CD14-positive monocyte (primary cell): ENCODE results near the gene NDFIP1. TPM values are rescaled to one million over a fixed set of nuclear protein-coding genes. Genes with fewer than 3 reads are reported as not detected.

Source experiments
- DNase-seq, 3 donors: peaks; one replicate each; pipeline ENCODE4 v3.0.0-alpha.2; 2011 to 2022
- H2AFZ ChIP-seq: 2 replicates; pipeline ENCODE4 v1.6.0; 2012; ENCODE audit warnings: mild to moderate bottlenecking, low read depth, low read length, inconsistent platforms; ENCODE audit not compliant: insufficient read depth, poor library complexity, severe bottlenecking
- H3K27ac ChIP-seq, 2 donors: 1 replicate in 1 of 2; 2 replicates in 1 of 2; pipeline ENCODE4 v1.5.1; 2012 to 2013; ENCODE audit warnings: low read length in 2 of 2, control low read depth in 1 of 2, inconsistent platforms in 1 of 2, low read depth in 1 of 2, mild to moderate bottlenecking in 1 of 2
- H3K27me3 ChIP-seq, 2 donors: one replicate each; pipeline versions ENCODE4 v1.6.0 to v1.6.1; 2011 to 2013; ENCODE audit warnings: low read length in 2 of 2; ENCODE audit not compliant: control insufficient read depth in 2 of 2, insufficient read depth in 2 of 2
- H3K36me3 ChIP-seq, 2 donors: replicated peaks in 1 of 2; 1 replicate in 1 of 2; 2 replicates in 1 of 2; pipeline versions ENCODE4 v1.5.1 to v1.6.1; 2012 to 2013; ENCODE audit warnings: low read length in 2 of 2, control low read depth in 1 of 2, inconsistent platforms in 1 of 2, mild to moderate bottlenecking in 1 of 2; ENCODE audit not compliant: insufficient read depth in 2 of 2, control insufficient read depth in 1 of 2
- H3K4me1 ChIP-seq, 2 donors: 1 replicate in 1 of 2; 2 replicates in 1 of 2; pipeline versions ENCODE4 v1.5.1 to v1.6.1; 2012 to 2013; ENCODE audit warnings: low read length in 2 of 2, control low read depth in 1 of 2, inconsistent platforms in 1 of 2, mild to moderate bottlenecking in 1 of 2, moderate library complexity in 1 of 2; ENCODE audit not compliant: insufficient read depth in 2 of 2, control insufficient read depth in 1 of 2
- H3K4me2 ChIP-seq: replicated peaks from 2 replicates; pipeline ENCODE3; 2012; ENCODE audit warnings: low read length, moderate library complexity, mild to moderate bottlenecking; ENCODE audit not compliant: poor library complexity, severe bottlenecking; ENCODE audit errors: extremely low read depth
- H3K4me3 ChIP-seq, 3 experiments: fragments of 200-600 bp in 1 of 3; sonication (generic) in 1 of 3; replicated peaks in 1 of 3; 1 replicate in 2 of 3; 2 replicates in 1 of 3; pipeline ENCODE4 v1.5.1; 2011 to 2013; ENCODE audit warnings: low read length in 3 of 3, mild to moderate bottlenecking in 3 of 3, control low read depth in 2 of 3, low read depth in 2 of 3, inconsistent platforms in 1 of 3, moderate library complexity in 1 of 3
- H3K79me2 ChIP-seq: 2 replicates; pipeline ENCODE4 v1.6.0; 2012; ENCODE audit warnings: mild to moderate bottlenecking, control low read depth, inconsistent platforms, low read length, moderate library complexity; ENCODE audit not compliant: insufficient read depth
- H3K9ac ChIP-seq: 2 replicates; pipeline ENCODE4 v1.6.0; 2017; ENCODE audit warnings: low read length, mild to moderate bottlenecking; ENCODE audit not compliant: insufficient read depth, poor library complexity, severe bottlenecking
- H3K9me3 ChIP-seq, 2 donors: replicated peaks in 1 of 2; 1 replicate in 1 of 2; 2 replicates in 1 of 2; pipeline versions ENCODE4 v1.5.1 to v1.6.1; 2012 to 2013; ENCODE audit warnings: low read length in 2 of 2, control low read depth in 1 of 2; ENCODE audit not compliant: control insufficient read depth in 1 of 2, insufficient read depth in 1 of 2
- H4K20me1 ChIP-seq: 2 replicates; pipeline ENCODE4 v1.6.0; 2012; ENCODE audit warnings: mild to moderate bottlenecking, low read length, control low read depth, moderate library complexity; ENCODE audit not compliant: insufficient read depth
- H3K27ac Mint-ChIP-seq, 7 donors: one replicate each; pipeline ENCODE4 v1.8.0; 2020; ENCODE audit warnings: mild to moderate bottlenecking in 7 of 7, mixed read lengths in 7 of 7, moderate library complexity in 6 of 7, inconsistent platforms in 2 of 7
- H3K27me3 Mint-ChIP-seq, 3 donors: one replicate each; pipeline ENCODE4 v1.8.0; 2021 to 2022; ENCODE audit warnings: low read depth in 3 of 3, mild to moderate bottlenecking in 3 of 3, mixed read lengths in 3 of 3, moderate library complexity in 3 of 3, inconsistent platforms in 1 of 3
- H3K36me3 Mint-ChIP-seq, 2 donors: one replicate each; pipeline ENCODE4 v1.8.0; 2020; ENCODE audit warnings: mixed read lengths in 2 of 2, inconsistent platforms in 1 of 2, mild to moderate bottlenecking in 1 of 2
- H3K4me1 Mint-ChIP-seq: one replicate; pipeline ENCODE4 v1.8.0; 2020; ENCODE audit warnings: mild to moderate bottlenecking, mixed read lengths
- H3K4me3 Mint-ChIP-seq, 2 donors: one replicate each; pipeline ENCODE4 v1.8.0; 2020; ENCODE audit warnings: mild to moderate bottlenecking in 2 of 2, mixed read lengths in 2 of 2, moderate library complexity in 1 of 2
- H3K9me3 Mint-ChIP-seq, 7 donors: one replicate each; pipeline ENCODE4 v1.8.0; 2020 to 2022; ENCODE audit warnings: mixed read lengths in 7 of 7, mild to moderate bottlenecking in 6 of 7, moderate library complexity in 6 of 7, inconsistent platforms in 2 of 7
- CTCF ChIP-seq: fragments of 200-600 bp; IDR thresholded peaks from one replicate; pipeline ENCODE4 v1.8.0; 2022; ENCODE audit warnings: antibody characterized with exemption, mild to moderate bottlenecking
- WGBS: methylation state at CpG from one replicate; pipeline ENCODE4 v1.1.5; 2013; ENCODE audit warnings: missing lambda C conversion rate; ENCODE audit not compliant: insufficient coverage; 5-methylcytosine and 5-hydroxymethylcytosine counted together
- intact Hi-C, 2 donors: fragments of 100-400 bp; cut with micrococcal nuclease; formaldehyde crosslinking; loops; one replicate each; pipeline versions ENCODE4 v1.15.0 to v1.15.1; 2023
- polyA plus RNA-seq, 3 donors: library from polyadenylated mRNA; depleted of rRNA in 1 of 3; unstranded in 2 of 3; stranded (reverse) in 1 of 3; fragments of 300-500 nt in 2 of 3; fragments of >200 nt in 1 of 3; fragmentation: Illumina TruSeq in 2 of 3; gene quantifications; 1 replicate in 2 of 3; 2 replicates in 1 of 3; pipeline ENCODE4 v1.2.3, GENCODE V29; 2012 to 2021

The NDFIP1 gene
- polyA plus RNA-seq, 3 donors = 18.4 to 44.4 (median 44.0) TPM

DNA sequence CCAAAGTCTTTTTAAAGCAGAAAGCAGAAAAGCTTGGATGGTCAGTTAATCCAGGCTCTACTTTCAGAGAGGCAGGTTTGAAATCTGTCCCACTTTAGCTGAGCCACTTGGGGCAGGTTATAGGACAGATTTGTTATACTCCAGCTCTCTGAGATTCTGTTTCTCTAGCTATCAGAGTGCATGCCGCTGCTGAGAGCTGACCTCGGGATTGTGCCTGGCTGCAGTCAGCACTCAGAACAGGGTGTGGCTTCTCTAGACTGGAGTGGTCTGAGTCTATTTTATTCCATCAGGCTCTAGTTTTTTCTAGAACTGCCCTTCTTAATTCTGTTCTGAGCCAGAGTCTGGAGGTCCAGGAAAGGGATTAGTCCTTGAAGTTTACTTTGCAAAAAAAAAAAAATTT, 67.7 kb downstream of the NDFIP1 start:
- no peaks in the 10 kb centered on the region for H4K20me1 ChIP-seq
- no peak for DNase-seq
- 100% methylated on average over 1 of the region's 2 CpGs for WGBS
- no peak overlapping the region for H3K9ac ChIP-seq
- no peak overlapping the region for H2AFZ ChIP-seq
- H3K4me3 ChIP-seq = no peak overlapping the region
- no peaks in the 10 kb centered on the region for H3K36me3 ChIP-seq
- no peaks in the 10 kb centered on the region for H3K9me3 ChIP-seq
- no peak overlapping the region for H3K4me3 Mint-ChIP-seq
- no peaks in the 10 kb centered on the region for H3K79me2 ChIP-seq
- no peak overlapping the region for H3K27ac ChIP-seq
- intact Hi-C loops = no loop called here
- H3K4me2 ChIP-seq = no peak overlapping the region
- no peak overlapping the region for H3K27ac Mint-ChIP-seq
- no peaks in the 10 kb centered on the region for H3K36me3 Mint-ChIP-seq
- H3K27me3 Mint-ChIP-seq = peaks cover 2 to 10% (median 9%) of the 10 kb centered on the region in 3 donors
- TF ChIP-seq CTCF = no peak
- no peaks in the 10 kb centered on the region for H3K4me1 Mint-ChIP-seq
- no peaks in the 10 kb centered on the region for H3K27me3 ChIP-seq
- H3K9me3 Mint-ChIP-seq = no peaks in the 10 kb centered on the region
- H3K4me1 ChIP-seq = no peaks in the 10 kb centered on the region

- H3K27me3 ChIP-seq = no peaks in the 10 kb centered on the region
- no peaks in the 10 kb centered on the region for H3K4me1 ChIP-seq
- no peaks in the 10 kb centered on the region for H3K9me3 ChIP-seq
- no peak overlapping the region for H3K27ac Mint-ChIP-seq
- H3K4me3 ChIP-seq = no peak overlapping the region
- H3K36me3 ChIP-seq = no peaks in the 10 kb centered on the region
- intact Hi-C loops = no loop called here
- no peak for TF ChIP-seq CTCF
- H3K79me2 ChIP-seq = no peaks in the 10 kb centered on the region
- no peaks in the 10 kb centered on the region for H4K20me1 ChIP-seq
- no peaks in the 10 kb centered on the region for H3K36me3 Mint-ChIP-seq
- no peaks in the 10 kb centered on the region for H3K9me3 Mint-ChIP-seq
- no peak overlapping the region for H3K27ac ChIP-seq
- H3K4me3 Mint-ChIP-seq = no peak overlapping the region
- no peaks in the 10 kb centered on the region for H3K4me1 Mint-ChIP-seq
- H3K4me2 ChIP-seq = no peak overlapping the region
- H3K9ac ChIP-seq = no peak overlapping the region
- H3K27me3 Mint-ChIP-seq = peaks cover 2 to 11% (median 7%) of the 10 kb centered on the region in 3 donors
- 94% methylated on average over 5 of the region's 7 CpGs for WGBS
- no peak overlapping the region for H2AFZ ChIP-seq
- no peak for DNase-seq
Observed at GRCh38 chr5:142178651-142179050, 70.1 kb downstream of the NDFIP1 start.
